HCT116 (cell line): ENCODE data around the gene ACSL5. TPM values are rescaled to one million over a fixed set of nuclear protein-coding genes. Genes with fewer than 3 reads are reported as not detected.

ENCODE experiments used
- ATAC-seq: fragments of 200-7000 bp; cut with Tn5 transposase; 2 replicates; pipeline ENCODE4 v1.9.1; 2020; ENCODE audit warnings: mild to moderate bottlenecking, moderate library complexity
- BruUV-seq: library from RNA; stranded (reverse); fragments of 400-500 nt; replicated peaks from 2 replicates; lab custom pipeline; 2021; lab: Mats Ljungman, UMichigan
- CTCF ChIA-PET: fragments of 300-600 bp; sonication (Branson Sonifier 250); formaldehyde crosslinking; loops from one replicate; lab custom pipeline; 2021; ENCODE audit warnings: antibody characterized with exemption; lab: Charles Lee
- POLR2A ChIA-PET: fragments of 300-600, 350-600 bp; sonication (Branson Sonifier 250); formaldehyde crosslinking; loops from one replicate; lab custom pipeline; 2021; ENCODE audit warnings: antibody characterized with exemption; lab: Charles Lee
- RAD21 ChIA-PET, 2 experiments: fragments of 300-600 bp; sonication (Branson Sonifier 250); formaldehyde crosslinking; loops; one replicate each; lab custom pipeline; 2023; ENCODE audit warnings: low total read pairs in 2 of 2; ENCODE audit not compliant: uncharacterized antibody in 2 of 2, unreplicated experiment in 2 of 2, low non-redundant PET in 1 of 2; lab: Charles Lee
- DNase-seq: peaks from one replicate; pipeline ENCODE4 v3.0.0-alpha.2; 2010; ENCODE audit warnings: low read depth, low spot score
- H2AFZ ChIP-seq: fragments of 200-600 bp; shearing (Covaris generic), sonication (generic); 2 replicates; pipeline ENCODE4 v1.6.1; 2017; ENCODE audit warnings: low read depth, mixed run types, mixed read lengths, antibody characterized with exemption, low read length; ENCODE audit not compliant: poor library complexity, severe bottlenecking
- H3K27ac ChIP-seq: 2 replicates; pipeline ENCODE4 v1.5.1; 2012; ENCODE audit warnings: low read depth, low read length
- H3K27me3 ChIP-seq: fragments of 200-600 bp; sonication (generic); 2 replicates; pipeline ENCODE4 v1.6.1; 2016; ENCODE audit warnings: mixed run types, low read length, mixed read lengths; ENCODE audit not compliant: insufficient read depth
- H3K36me3 ChIP-seq, 2 experiments: fragments of 200-500 bp in 1 of 2; fragments of 200-600 bp in 1 of 2; sonication (Bioruptor generic) in 1 of 2; sonication (generic) in 1 of 2; 2 replicates each; pipeline versions ENCODE4 v1.5.1 to v1.6.1; 2014 to 2016; ENCODE audit warnings: low read length in 2 of 2, inconsistent platforms in 1 of 2, mixed read lengths in 1 of 2, mixed run types in 1 of 2; ENCODE audit not compliant: insufficient read depth in 2 of 2, control insufficient read depth in 1 of 2
- H3K4me1 ChIP-seq, 2 experiments: fragments of 200-600 bp in 1 of 2; sonication (generic) in 1 of 2; 2 replicates each; pipeline versions ENCODE4 v1.5.1 to v1.6.1; 2012 to 2017; ENCODE audit warnings: low read length in 2 of 2, inconsistent platforms in 1 of 2, mild to moderate bottlenecking in 1 of 2, mixed read lengths in 1 of 2, mixed run types in 1 of 2, moderate library complexity in 1 of 2; ENCODE audit not compliant: insufficient read depth in 2 of 2, control insufficient read depth in 1 of 2
- H3K4me2 ChIP-seq: fragments of 200-600 bp; sonication (generic); 2 replicates; pipeline ENCODE4 v1.6.1; 2017; ENCODE audit warnings: mixed run types, low read length, mixed read lengths
- H3K4me3 ChIP-seq, 2 experiments: fragments of 200-600 bp in 1 of 2; sonication (generic) in 1 of 2; replicated peaks in 1 of 2; 2 replicates each; pipeline ENCODE4 v1.5.1; 2011 to 2016; ENCODE audit warnings: low read length in 2 of 2, control low read depth in 1 of 2, low read depth in 1 of 2, mild to moderate bottlenecking in 1 of 2, mixed read lengths in 1 of 2, mixed run types in 1 of 2
- H3K79me2 ChIP-seq: fragments of 200-600 bp; sonication (generic); 2 replicates; pipeline ENCODE4 v1.6.1; 2017; ENCODE audit warnings: mild to moderate bottlenecking, mixed run types, low read length, moderate library complexity, mixed read lengths; ENCODE audit not compliant: insufficient read depth
- H3K9ac ChIP-seq: fragments of 200-600 bp; sonication (generic); 2 replicates; pipeline ENCODE4 v1.6.1; 2016; ENCODE audit warnings: low read length, mixed read lengths
- H3K9me2 ChIP-seq: fragments of 200-600 bp; sonication (generic), shearing (Covaris generic); 2 replicates; pipeline ENCODE4 v1.6.1; 2017; ENCODE audit warnings: mixed run types, mild to moderate bottlenecking, moderate library complexity; ENCODE audit not compliant: insufficient read depth
- H3K9me3 ChIP-seq, 2 experiments: fragments of 200-500 bp in 1 of 2; fragments of 200-600 bp in 1 of 2; sonication (Bioruptor generic) in 1 of 2; sonication (generic) in 1 of 2; 2 replicates each; pipeline ENCODE4 v1.6.1; 2014 to 2017; ENCODE audit warnings: low read length in 2 of 2, mixed read lengths in 2 of 2, inconsistent platforms in 1 of 2, low read depth in 1 of 2, mild to moderate bottlenecking in 1 of 2, mixed run types in 1 of 2, moderate library complexity in 1 of 2; ENCODE audit not compliant: control insufficient read depth in 1 of 2, insufficient read depth in 1 of 2
- H4K20me1 ChIP-seq: fragments of 200-600 bp; sonication (generic), shearing (Covaris generic); 2 replicates; pipeline ENCODE4 v1.6.1; 2017; ENCODE audit warnings: mixed run types, mild to moderate bottlenecking, moderate library complexity; ENCODE audit not compliant: insufficient read depth
- CBX3 ChIP-seq: IDR thresholded peaks from 2 replicates; pipeline ENCODE4 v1.6.1; 2012; ENCODE audit warnings: low read depth
- ELF1 ChIP-seq: IDR thresholded peaks from 2 replicates; pipeline ENCODE4 v1.6.1; 2012; ENCODE audit warnings: low read depth, borderline replicate concordance
- FOSL1 ChIP-seq: IDR thresholded peaks from 2 replicates; pipeline ENCODE4 v1.6.1; 2012; ENCODE audit warnings: low read depth
- POLR2AphosphoS5 ChIP-seq: IDR thresholded peaks from 2 replicates; pipeline ENCODE4 v1.6.1; 2011; ENCODE audit warnings: mild to moderate bottlenecking, low read depth, low read length, moderate library complexity
- RAD21 ChIP-seq: IDR thresholded peaks from 2 replicates; pipeline ENCODE4 v1.6.1; 2012; ENCODE audit warnings: low read depth, mild to moderate bottlenecking
- ZFX ChIP-seq: fragments of 450-650 bp; IDR thresholded peaks from 2 replicates; pipeline ENCODE4 v1.6.1; 2017
- intact Hi-C: fragments of 100-400 bp; cut with micrococcal nuclease; formaldehyde crosslinking; loops from 2 replicates; pipeline ENCODE4 v1.10.0; 2022
- total RNA-seq: library from RNA; stranded (reverse); gene quantifications from one replicate; pipeline ENCODE4 v1.2.1, GENCODE V29; 2021; ENCODE audit not compliant: unreplicated experiment
- TF ChIP-seq, protein P1 (sequence below), 3 experiments: fragments of 200-600 bp in 1 of 3; sonication (generic) in 1 of 3; IDR thresholded peaks in 2 of 3; conservative IDR thresholded peaks in 1 of 3; 2 replicates each; pipeline ENCODE4 v1.5.1; 2012 to 2017; ENCODE audit warnings: low read depth in 2 of 3, low read length in 2 of 3, antibody characterized with exemption in 1 of 3, borderline replicate concordance in 1 of 3, control low read depth in 1 of 3, mild to moderate bottlenecking in 1 of 3, mixed read lengths in 1 of 3, mixed run types in 1 of 3, moderate library complexity in 1 of 3; ENCODE audit not compliant: insufficient read depth in 1 of 3

Gene ACSL5
- total RNA-seq, 1 experiment from 2014 or later = 195 TPM

GRCh38 chr10:112393827-112394226 lies 19.9 kb downstream of the ACSL5 start:
- Histone ChIP-seq H3K27me3 (no peaks in the 10 kb centered on the region), H3K36me3 (peaks cover 15 to 24% of the 10 kb centered on the region in 2 experiments; a peak in 3 of 4 replicates), H3K4me3 (no peak overlapping the region), H3K27ac (peak overlapping the region; percentile 62), H3K9me2 (no peaks in the 10 kb centered on the region), H3K9ac (peak overlapping the region; percentile 34)
- CTCF ChIA-PET = interaction anchor here (1.4 kb wide), 1 partner anchor 42 kb away, joined by 4 read pairs; no protein-coding TSS in a partner anchor
- intact Hi-C loops = no loop called here
- BruUV-seq = no TSS peak
- RAD21 ChIA-PET = no interaction called here
- no peak for ATAC-seq
- POLR2A ChIA-PET = interaction anchor here (0.9 to 2.1 kb wide), 4 partner anchors 8 to 20 kb away, joined by 5 to 7 read pairs (median 6); partner anchors contain the start of gene ACSL5
- TF ChIP-seq ELF1 = no peak
- TF ChIP-seq FOSL1 = no peak
- TF ChIP-seq, protein P1, sequence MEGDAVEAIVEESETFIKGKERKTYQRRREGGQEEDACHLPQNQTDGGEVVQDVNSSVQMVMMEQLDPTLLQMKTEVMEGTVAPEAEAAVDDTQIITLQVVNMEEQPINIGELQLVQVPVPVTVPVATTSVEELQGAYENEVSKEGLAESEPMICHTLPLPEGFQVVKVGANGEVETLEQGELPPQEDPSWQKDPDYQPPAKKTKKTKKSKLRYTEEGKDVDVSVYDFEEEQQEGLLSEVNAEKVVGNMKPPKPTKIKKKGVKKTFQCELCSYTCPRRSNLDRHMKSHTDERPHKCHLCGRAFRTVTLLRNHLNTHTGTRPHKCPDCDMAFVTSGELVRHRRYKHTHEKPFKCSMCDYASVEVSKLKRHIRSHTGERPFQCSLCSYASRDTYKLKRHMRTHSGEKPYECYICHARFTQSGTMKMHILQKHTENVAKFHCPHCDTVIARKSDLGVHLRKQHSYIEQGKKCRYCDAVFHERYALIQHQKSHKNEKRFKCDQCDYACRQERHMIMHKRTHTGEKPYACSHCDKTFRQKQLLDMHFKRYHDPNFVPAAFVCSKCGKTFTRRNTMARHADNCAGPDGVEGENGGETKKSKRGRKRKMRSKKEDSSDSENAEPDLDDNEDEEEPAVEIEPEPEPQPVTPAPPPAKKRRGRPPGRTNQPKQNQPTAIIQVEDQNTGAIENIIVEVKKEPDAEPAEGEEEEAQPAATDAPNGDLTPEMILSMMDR (IDR thresholded peaks at IDR 0.05 in 2 of 3, conservative IDR thresholded peaks at IDR 0.05 in 1 of 3; ENCODE audit: borderline replicate concordance in 1 of 3, insufficient read depth in 1 of 3, low read depth in 2 of 3, low read length in 2 of 3) = no peak
- TF ChIP-seq ZFX = no peak
- no peak for TF ChIP-seq RAD21
- TF ChIP-seq, all 23 proteins: peak for 0
- H3K4me2 ChIP-seq = peak overlapping the region; percentile 51
- peaks cover 75% of the 10 kb centered on the region for H3K79me2 ChIP-seq
- H4K20me1 ChIP-seq = no peaks in the 10 kb centered on the region
- H2AFZ ChIP-seq = no peak overlapping the region
- no peaks in the 10 kb centered on the region for H3K9me3 ChIP-seq
- DNase-seq = no peak
- H3K4me1 ChIP-seq = peaks cover 76 to 84% of the 10 kb centered on the region in 2 experiments

DNA sequence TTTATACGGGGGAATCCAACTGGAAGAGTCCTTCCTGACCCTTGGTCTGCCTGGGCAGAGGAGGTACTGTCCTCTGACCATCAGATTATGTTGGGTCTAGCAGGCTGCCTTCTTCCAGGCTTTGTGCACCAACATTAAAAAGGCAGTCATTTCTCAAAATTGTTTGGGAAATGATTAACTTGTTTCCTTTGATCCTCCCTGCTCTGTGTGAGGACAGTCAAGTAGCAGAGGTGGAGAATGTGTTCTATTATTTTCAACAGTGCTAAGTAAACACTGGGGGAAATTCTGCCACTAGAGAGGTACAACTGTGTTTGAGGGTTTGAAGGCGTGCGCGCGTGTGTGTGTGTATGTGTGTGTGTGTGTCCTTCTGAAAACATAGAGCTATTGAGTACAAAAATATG lies 20.6 kb downstream of the ACSL5 start:
- Histone ChIP-seq H3K79me2 (peaks cover 75% of the 10 kb centered on the region), H3K4me3 (no peak overlapping the region), H3K9me3 (no peaks in the 10 kb centered on the region), H3K9ac (peak overlapping the region; percentile 34), H3K4me2 (peak overlapping the region; percentile 51), H2AFZ (no peak overlapping the region), H3K27ac (peak overlapping the region; percentile 62), H3K4me1 (peaks cover 70 to 80% of the 10 kb centered on the region in 2 experiments), H3K36me3 (peaks cover 19 to 30% of the 10 kb centered on the region in 2 experiments; a peak in 3 of 4 replicates), H4K20me1 (no peaks in the 10 kb centered on the region), H3K9me2 (no peaks in the 10 kb centered on the region), H3K27me3 (no peaks in the 10 kb centered on the region)
- TF ChIP-seq POLR2AphosphoS5 = peak; percentile 39
- TF ChIP-seq CBX3 = no peak
- intact Hi-C loops = no loop called here
- no TSS peak for BruUV-seq
- CTCF ChIA-PET = interaction anchor here (1.1 to 1.4 kb wide), 2 partner anchors 40 to 41 kb away, joined by 3 to 4 read pairs; no protein-coding TSS in a partner anchor
- RAD21 ChIA-PET = no interaction called here
- POLR2A ChIA-PET = interaction anchor here (1.5 to 2.1 kb wide), 5 partner anchors 9 to 20 kb away, joined by 3 to 7 read pairs (median 6); partner anchors contain the start of gene ACSL5
- no peak for DNase-seq
- peak; percentile 33 for ATAC-seq
